H1 (cell line): ENCODE results near the gene SPDYE1. TPM values are rescaled to one million over a fixed set of nuclear protein-coding genes. Genes with fewer than 3 reads are reported as not detected.
"Not testable (repeated sequence)": the region's sequence is repeated elsewhere in the genome, so short reads cannot be mapped to it uniquely, and the experiment has no call there.

Experiments
- CTCF ChIA-PET: fragments of 300-600 bp; sonication (Branson Sonifier 250); formaldehyde crosslinking; loops from one replicate; lab custom pipeline; 2021; ENCODE audit not compliant: partially characterized antibody; lab: Charles Lee
- POLR2A ChIA-PET: fragments of 300-600 bp; sonication (Branson Sonifier 250); formaldehyde crosslinking; loops from one replicate; lab custom pipeline; 2021; ENCODE audit warnings: inconsistent platforms; ENCODE audit not compliant: partially characterized antibody; lab: Charles Lee
- DNase-seq, 2 experiments: peaks; one replicate each; pipeline versions ENCODE4 v3.0.0 to v3.0.0-alpha.2; 2010 to 2022; ENCODE audit warnings: low spot score in 2 of 2, low read depth in 1 of 2, mixed read lengths in 1 of 2
- FAIRE-seq: peaks from 2 replicates; lab custom pipeline; 2011; peaks lifted over from hg19 to GRCh38; lab: Jason Lieb, UNC
- H2AFZ ChIP-seq: 2 replicates; pipeline ENCODE4 v1.8.1; 2012; ENCODE audit warnings: low read length, inconsistent platforms
- H2AK5ac ChIP-seq: 2 replicates; pipeline ENCODE4 v1.6.1; 2013; ENCODE audit warnings: low read depth, low read length
- H2BK120ac ChIP-seq: replicated peaks from 2 replicates; pipeline ENCODE3; 2013; ENCODE audit warnings: low read depth, low read length, inconsistent platforms
- H2BK12ac ChIP-seq: 2 replicates; pipeline ENCODE4 v1.6.1; 2013; ENCODE audit warnings: low read depth, low read length
- H2BK15ac ChIP-seq: 2 replicates; pipeline ENCODE4 v1.6.1; 2013; ENCODE audit warnings: low read length
- H2BK20ac ChIP-seq: 2 replicates; pipeline ENCODE4 v1.6.1; 2013; ENCODE audit warnings: low read length
- H2BK5ac ChIP-seq: 2 replicates; pipeline ENCODE4 v1.6.1; 2013; ENCODE audit warnings: low read depth, low read length
- H3K14ac ChIP-seq: 2 replicates; pipeline ENCODE4 v1.6.1; 2013; ENCODE audit warnings: inconsistent platforms; ENCODE audit not compliant: insufficient read length
- H3K18ac ChIP-seq: 2 replicates; pipeline ENCODE4 v1.6.1; 2013; ENCODE audit warnings: low read length; ENCODE audit errors: extremely low read depth
- H3K23ac ChIP-seq: 2 replicates; pipeline ENCODE4 v1.6.1; 2013; ENCODE audit warnings: inconsistent platforms; ENCODE audit not compliant: insufficient read length
- H3K23me2 ChIP-seq: 2 replicates; pipeline ENCODE4 v1.6.1; 2013; ENCODE audit warnings: low read depth, low read length
- H3K27ac ChIP-seq: 2 replicates; pipeline ENCODE4 v1.6.1; 2011; ENCODE audit warnings: low read depth, low read length, inconsistent platforms
- H3K27me3 ChIP-seq, 4 experiments: replicated peaks in 1 of 4; 1 replicate in 1 of 4; 2 replicates in 3 of 4; pipeline versions ENCODE4 v1.6.1 to v1.8.1; 2011 to 2013; ENCODE audit warnings: low read length in 3 of 4, mild to moderate bottlenecking in 3 of 4, inconsistent platforms in 2 of 4, mixed read lengths in 2 of 4, moderate library complexity in 1 of 4; ENCODE audit not compliant: control insufficient read depth in 3 of 4, insufficient read depth in 3 of 4; ENCODE audit errors: extremely low read depth in 1 of 4
- H3K36me3 ChIP-seq, 4 experiments: 2 replicates each; pipeline versions ENCODE4 v1.6.1 to v1.8.1; 2011 to 2013; ENCODE audit warnings: mild to moderate bottlenecking in 4 of 4, low read length in 3 of 4, moderate library complexity in 2 of 4, control low read depth in 1 of 4, inconsistent platforms in 1 of 4; ENCODE audit not compliant: insufficient read depth in 4 of 4, control insufficient read depth in 2 of 4
- H3K4ac ChIP-seq: replicated peaks from 2 replicates; pipeline ENCODE3; 2013; ENCODE audit warnings: low read length, low read depth, mixed read lengths, inconsistent platforms; ENCODE audit not compliant: insufficient read length
- H3K4me1 ChIP-seq, 4 experiments: replicated peaks in 1 of 4; 1 replicate in 1 of 4; 2 replicates in 3 of 4; pipeline versions ENCODE4 v1.6.1 to v1.8.1; 2011 to 2013; ENCODE audit warnings: low read length in 3 of 4, inconsistent platforms in 2 of 4, mixed read lengths in 1 of 4; ENCODE audit not compliant: insufficient read depth in 4 of 4, control insufficient read depth in 3 of 4
- H3K4me2 ChIP-seq, 2 experiments: 2 replicates each; pipeline versions ENCODE4 v1.6.1 to v1.8.1; 2011 to 2013; ENCODE audit warnings: low read depth in 2 of 2, low read length in 2 of 2, control low read depth in 1 of 2, inconsistent platforms in 1 of 2, mild to moderate bottlenecking in 1 of 2; ENCODE audit not compliant: insufficient read depth in 1 of 2
- H3K4me3 ChIP-seq, 4 experiments: fragments of 200-600, 300-600 bp in 1 of 4; sonication (generic), shearing (Covaris generic), sonication (Bioruptor Twin) in 1 of 4; 2 replicates each; pipeline versions ENCODE4 v1.5.1 to v1.8.1; 2011 to 2016; ENCODE audit warnings: low read length in 4 of 4, low read depth in 3 of 4, control low read depth in 2 of 4, inconsistent platforms in 2 of 4, mild to moderate bottlenecking in 2 of 4, mixed read lengths in 1 of 4, moderate library complexity in 1 of 4; ENCODE audit not compliant: insufficient read depth in 2 of 4; ENCODE audit errors: extremely low read depth in 1 of 4
- H3K56ac ChIP-seq: replicated peaks from 2 replicates; pipeline ENCODE3; 2013; ENCODE audit warnings: low read depth, mild to moderate bottlenecking, mixed read lengths, low read length, inconsistent platforms; ENCODE audit not compliant: insufficient read length
- H3K79me1 ChIP-seq: 2 replicates; pipeline ENCODE4 v1.6.1; 2013; ENCODE audit warnings: low read depth, low read length, control low read depth
- H3K79me2 ChIP-seq, 2 experiments: 2 replicates each; pipeline versions ENCODE4 v1.6.1 to v1.8.1; 2012 to 2013; ENCODE audit warnings: low read length in 2 of 2, mild to moderate bottlenecking in 2 of 2, inconsistent platforms in 1 of 2; ENCODE audit not compliant: insufficient read depth in 2 of 2, control insufficient read depth in 1 of 2
- H3K9ac ChIP-seq, 4 experiments: replicated peaks in 1 of 4; 1 replicate in 1 of 4; 2 replicates in 3 of 4; pipeline versions ENCODE4 v1.6.1 to v1.8.1; 2011 to 2013; ENCODE audit warnings: low read depth in 3 of 4, low read length in 3 of 4, control low read depth in 2 of 4, mild to moderate bottlenecking in 2 of 4, moderate library complexity in 2 of 4, inconsistent platforms in 1 of 4; ENCODE audit errors: extremely low read depth in 1 of 4
- H3K9me3 ChIP-seq, 2 experiments: 2 replicates each; pipeline versions ENCODE4 v1.6.1 to v1.8.1; 2012 to 2013; ENCODE audit warnings: mild to moderate bottlenecking in 2 of 2, moderate library complexity in 2 of 2, control low read depth in 1 of 2, inconsistent platforms in 1 of 2, low read depth in 1 of 2, low read length in 1 of 2, mixed read lengths in 1 of 2; ENCODE audit not compliant: insufficient read depth in 2 of 2
- H4K20me1 ChIP-seq, 2 experiments: replicated peaks in 1 of 2; 2 replicates each; pipeline versions ENCODE3 to v1.8.1; 2011 to 2013; ENCODE audit warnings: inconsistent platforms in 2 of 2, low read length in 2 of 2, mild to moderate bottlenecking in 1 of 2; ENCODE audit not compliant: insufficient read depth in 2 of 2, control insufficient read depth in 1 of 2
- H4K5ac ChIP-seq: 2 replicates; pipeline ENCODE4 v1.6.1; 2013; ENCODE audit warnings: low read length, low read depth, mixed read lengths, inconsistent platforms; ENCODE audit not compliant: insufficient read length
- H4K8ac ChIP-seq: 2 replicates; pipeline ENCODE4 v1.8.0; 2013; ENCODE audit warnings: mild to moderate bottlenecking, moderate library complexity, low read length, inconsistent platforms; ENCODE audit not compliant: insufficient read depth; ENCODE audit errors: extremely low read depth
- H4K91ac ChIP-seq: replicated peaks from 2 replicates; pipeline ENCODE3; 2013; ENCODE audit warnings: low read length, mixed read lengths, inconsistent platforms; ENCODE audit not compliant: insufficient read length
- CTCF ChIP-seq, 3 experiments: IDR thresholded peaks; 1 replicate in 2 of 3; 2 replicates in 1 of 3; pipeline versions ENCODE4 v1.5.1 to v1.6.1; 2011; ENCODE audit warnings: low read length in 3 of 3, mild to moderate bottlenecking in 3 of 3, inconsistent platforms in 2 of 3, low read depth in 1 of 3, moderate library complexity in 1 of 3; ENCODE audit not compliant: insufficient read depth in 1 of 3; ENCODE audit errors: control extremely low read depth in 1 of 3
- PHF8 ChIP-seq: fragments of 200-600 bp; sonication (generic); conservative IDR thresholded peaks from 2 replicates; pipeline ENCODE4 v1.7.1; 2012; ENCODE audit warnings: low read depth, mild to moderate bottlenecking, inconsistent platforms, low read length, moderate library complexity
- POLR2AphosphoS5 ChIP-seq: IDR thresholded peaks from 2 replicates; pipeline ENCODE4 v1.6.1; 2011; ENCODE audit warnings: low read depth, low read length
- RAD21 ChIP-seq, 2 experiments: IDR thresholded peaks in 1 of 2; conservative IDR thresholded peaks in 1 of 2; 2 replicates each; pipeline ENCODE4 v1.6.1; 2011; ENCODE audit warnings: low read depth in 2 of 2, low read length in 2 of 2, improper control_type of control experiment in 1 of 2, inconsistent platforms in 1 of 2, mild to moderate bottlenecking in 1 of 2, moderate library complexity in 1 of 2
- WGBS, 2 experiments: shearing (Covaris generic) in 1 of 2; methylation state at CpG; one replicate each; pipeline versions ENCODE4 v1.1.6 to v1.1.7; 2013 to 2015; ENCODE audit warnings: low lambda C conversion rate in 2 of 2, mixed read lengths in 2 of 2, inconsistent platforms in 1 of 2, low coverage in 1 of 2, missing lambda C conversion rate in 1 of 2; ENCODE audit not compliant: insufficient replicate concordance in 2 of 2, insufficient coverage in 1 of 2, insufficient read length in 1 of 2; ENCODE audit errors: extremely low coverage in 1 of 2, missing lambda C conversion rate in 1 of 2; 5-methylcytosine and 5-hydroxymethylcytosine counted together
- polyA plus RNA-seq, 7 experiments: library from polyadenylated mRNA; depleted of rRNA in 3 of 7; stranded (reverse) in 5 of 7; unstranded in 2 of 7; fragments of >200 nt in 5 of 7; fragments of 200-250 nt in 2 of 7; gene quantifications; 1 replicate in 5 of 7; 2 replicates in 1 of 7; 4 replicates in 1 of 7; pipeline versions ENCODE4 v1.2.1 to v1.2.3, GENCODE V29; 2011 to 2013; ENCODE audit warnings: missing spikeins in 2 of 7, mixed read lengths in 2 of 7
- total RNA-seq: library from RNA; stranded (reverse); fragmentation: NEBNext Ultra II Directional; extraction: Animal tissue kit (Norgen Biotek cat#: 25700); gene quantifications from 2 replicates; pipeline ENCODE4 v1.2.1, GENCODE V29; 2021

SPDYE1 gene
- total and polyA plus RNA-seq, 2 of the 8 experiments (the other 6 are each of a cell fraction or from before 2014, with no cell fraction given): not detected

- H2BK12ac ChIP-seq: peak overlapping the region; percentile 50; the same call in 1 of the 2 replicates
- H2BK5ac ChIP-seq, H3K9ac ChIP-seq, H4K20me1 ChIP-seq, H3K79me2 ChIP-seq, H3K23ac ChIP-seq, H3K14ac ChIP-seq, H3K27ac ChIP-seq, FAIRE-seq, H2BK15ac ChIP-seq, H3K9me3 ChIP-seq, H3K56ac ChIP-seq, H3K4me1 ChIP-seq, H2BK120ac ChIP-seq, H3K79me1 ChIP-seq, H3K4ac ChIP-seq, H3K27me3 ChIP-seq, POLR2A ChIA-PET, H3K23me2 ChIP-seq, H4K8ac ChIP-seq, CTCF ChIA-PET, H2AK5ac ChIP-seq, H2BK20ac ChIP-seq, H4K91ac ChIP-seq, H3K36me3 ChIP-seq, H2AFZ ChIP-seq: not testable (repeated sequence)
- peak overlapping the region in 2 of 4 experiments; percentile 27 to 56; a peak in 4 of 8 replicates for H3K4me3 ChIP-seq
- DNase-seq: peak in 1 of 2 experiments; percentile 83
- 11% methylated on average over 17 of the region's 33 CpGs; no CpG with 5 or more reads in 1 of the 2 experiments for WGBS, 2 experiments
- TF ChIP-seq CTCF (IDR thresholded peaks at IDR 0.05; ENCODE audit: control extremely low read depth in 1 of 3, insufficient read depth in 1 of 3, low read depth in 1 of 3, low read length in 3 of 3): peak; percentile 9 to 31 (median 24); a peak in 3 of 4 replicates
- TF ChIP-seq PHF8: peak; percentile 34; the same call in 1 of the 2 replicates
- peak; percentile 23; the same call in 1 of the 2 replicates for TF ChIP-seq POLR2AphosphoS5
- TF ChIP-seq RAD21 (IDR thresholded peaks at IDR 0.05 in 1 of 2, conservative IDR thresholded peaks at IDR 0.05 in 1 of 2; ENCODE audit: low read depth in 2 of 2, low read length in 2 of 2): peak; percentile 30 to 32; a peak in 3 of 4 replicates
- H4K5ac ChIP-seq: peak overlapping the region; percentile 97
- peak overlapping the region; percentile 78; the same call in 1 of the 2 replicates for H3K18ac ChIP-seq
- H3K4me2 ChIP-seq: peak overlapping the region; percentile 44 to 70; a peak in 3 of 4 replicates
Observed at GRCh38 chr7:43985904-43986864, 11.5 kb upstream of the SPDYE1 start.
